ENCODE results near the gene PRKAR1A. TPM values are rescaled to one million over a fixed set of nuclear protein-coding genes. Genes with fewer than 3 reads are reported as not detected.

Gene PRKAR1A
- total RNA-seq, 1 donor from 2014 or later: 374 TPM

- H3K4me1 ChIP-seq: peaks cover 59% of the 10 kb centered on the region
- no peak for DNase-seq
- peak overlapping the region; percentile 48 for H3K27ac ChIP-seq
- no peak for TF ChIP-seq CTCF (IDR thresholded peaks at IDR 0.05)
- H3K36me3 ChIP-seq: no peaks in the 10 kb centered on the region
- no peaks in the 10 kb centered on the region for H3K9me3 ChIP-seq
- no peak overlapping the region for H3K4me3 ChIP-seq
- no peak for ATAC-seq
- no peaks in the 10 kb centered on the region for H3K27me3 ChIP-seq (ENCODE audit: low read depth)
- intact Hi-C loops (cut with DNase I): no loop called here
Measured at GRCh38 chr17:68576811-68577496, 64.7 kb downstream of the PRKAR1A start.

GRCh38 chr17:68577497-68577821 lies 65.2 kb downstream of the PRKAR1A start:
- Histone ChIP-seq H3K27me3 (ENCODE audit: low read depth) (no peaks in the 10 kb centered on the region), H3K4me1 (peaks cover 60% of the 10 kb centered on the region), H3K36me3 (no peaks in the 10 kb centered on the region), H3K9me3 (no peaks in the 10 kb centered on the region), H3K27ac (no peak overlapping the region), H3K4me3 (no peak overlapping the region)
- intact Hi-C loops (cut with DNase I): no loop called here
- TF ChIP-seq CTCF (IDR thresholded peaks at IDR 0.05): no peak
- no peak for DNase-seq
- ATAC-seq: no peak

DNA sequence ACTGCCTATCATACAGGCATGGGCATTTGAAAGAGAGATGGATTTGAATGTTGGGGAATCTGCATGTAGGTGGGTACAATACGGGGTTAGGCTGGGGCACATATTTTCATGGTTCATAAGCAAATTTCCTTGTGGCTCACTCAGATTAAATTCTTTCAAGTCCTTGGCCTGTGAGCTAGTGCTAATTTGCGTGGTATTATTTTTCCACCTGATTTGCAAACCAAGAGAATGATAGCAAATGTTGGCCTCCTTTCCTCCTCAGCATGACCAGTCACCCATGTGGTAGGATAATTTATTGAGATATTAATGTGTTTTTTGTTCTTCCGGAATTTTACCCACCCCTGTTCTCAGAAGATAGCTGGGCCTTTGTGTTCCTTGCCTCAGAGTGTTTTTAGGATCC lies 66.0 kb downstream of the PRKAR1A start:
- H3K27me3 ChIP-seq (ENCODE audit: low read depth): no peaks in the 10 kb centered on the region
- intact Hi-C loops (cut with DNase I): no loop called here
- H3K27ac ChIP-seq: no peak overlapping the region
- DNase-seq (no peak), ATAC-seq (no peak)
- no peak for TF ChIP-seq CTCF (IDR thresholded peaks at IDR 0.05)
- no peaks in the 10 kb centered on the region for H3K36me3 ChIP-seq
- no peaks in the 10 kb centered on the region for H3K9me3 ChIP-seq
- peaks cover 55% of the 10 kb centered on the region for H3K4me1 ChIP-seq
- no peak overlapping the region for H3K4me3 ChIP-seq

DNA sequence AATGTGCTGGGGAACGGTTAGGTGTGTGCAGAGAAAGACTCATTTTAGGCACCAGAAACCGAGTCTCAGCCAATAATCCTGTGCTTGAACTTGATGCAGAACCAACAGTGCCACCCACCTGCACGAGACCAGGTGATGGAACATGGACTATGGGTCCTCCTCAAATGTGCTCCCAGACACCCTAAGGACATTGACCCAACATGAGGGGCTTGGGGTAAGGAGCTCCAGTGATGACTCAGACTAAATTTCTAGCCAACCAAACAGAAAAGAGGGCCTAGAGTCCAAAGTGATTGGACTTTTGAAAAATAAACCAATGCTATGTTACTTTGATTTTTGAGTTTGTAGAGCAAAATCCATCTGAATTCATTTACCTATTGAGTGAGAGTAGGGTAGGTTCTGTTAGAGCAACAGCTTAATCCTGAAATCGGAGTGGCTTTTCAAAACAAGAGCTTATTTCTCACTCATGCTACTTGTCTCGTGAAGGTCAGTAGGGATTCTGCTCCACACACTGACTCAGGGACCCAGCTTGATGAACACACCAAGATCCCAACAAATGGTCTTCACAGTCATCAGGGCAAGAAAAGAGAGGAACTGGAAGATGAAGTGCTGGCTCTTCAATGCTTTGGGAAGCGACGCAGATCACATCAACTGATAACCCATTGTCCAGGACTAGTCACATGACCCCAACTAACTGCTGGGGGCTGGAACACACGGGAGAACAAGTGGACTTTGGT lies 67.1 kb downstream of the PRKAR1A start:
- no peak for TF ChIP-seq CTCF (IDR thresholded peaks at IDR 0.05)
- ATAC-seq (no peak), DNase-seq (no peak)
- Histone ChIP-seq H3K36me3 (no peaks in the 10 kb centered on the region), H3K27me3 (ENCODE audit: low read depth) (no peaks in the 10 kb centered on the region), H3K27ac (peak overlapping the region; percentile 61), H3K4me3 (no peak overlapping the region), H3K9me3 (no peaks in the 10 kb centered on the region), H3K4me1 (peaks cover 55% of the 10 kb centered on the region)
- intact Hi-C loops (cut with DNase I): no loop called here

DNA sequence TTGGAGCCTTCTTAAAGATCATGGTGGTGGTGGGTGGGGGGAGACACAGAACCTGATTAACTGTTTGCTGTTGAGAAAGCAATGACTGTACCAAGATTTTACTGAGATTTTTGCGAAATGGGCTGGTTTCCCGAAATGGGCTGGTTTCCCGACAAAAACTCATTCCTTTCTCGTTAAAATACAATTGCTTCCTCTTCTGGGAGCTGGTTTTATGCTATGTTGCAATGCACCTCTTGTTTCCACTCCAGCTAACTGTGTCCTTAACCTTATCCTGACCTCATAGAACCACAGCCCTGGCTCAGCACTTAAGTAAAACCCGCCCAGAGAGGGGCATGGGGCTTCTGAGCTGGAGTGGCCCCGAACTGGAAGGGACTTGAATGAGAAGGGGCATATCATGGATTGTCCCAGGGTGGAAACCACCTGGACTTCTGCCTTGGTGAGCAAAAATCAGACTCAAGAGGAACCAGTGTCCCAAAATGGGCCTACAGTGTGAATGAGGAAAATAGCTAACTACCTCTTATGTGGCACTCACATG lies 68.1 kb downstream of the PRKAR1A start:
- intact Hi-C loops (cut with DNase I): no loop called here
- Histone ChIP-seq H3K4me3 (no peak overlapping the region), H3K36me3 (no peaks in the 10 kb centered on the region), H3K27ac (peak overlapping the region; percentile 61), H3K9me3 (no peaks in the 10 kb centered on the region), H3K4me1 (peaks cover 55% of the 10 kb centered on the region), H3K27me3 (ENCODE audit: low read depth) (no peaks in the 10 kb centered on the region)
- no peak for TF ChIP-seq CTCF (IDR thresholded peaks at IDR 0.05)
- DNase-seq (peak; percentile 72), ATAC-seq (peak; percentile 90 to 92)

All from lower lobe of right lung (tissue), 2 donors.